Activated CD4-positive, alpha-beta T cell treated with anti-CD3 and anti-CD28 coated beads, Interleukin-2, Interleukin-4, amounts not matched to agents 100 ng/mL and 50 ng/mL, durations not matched to agents 16 hours and 8 hours (primary cell): Measurements from ENCODE around the gene SH3D19.

Experiments used
- DNase-seq: peaks from one replicate; pipeline ENCODE4 v3.0.0-alpha.2; 2020; ENCODE audit warnings: low spot score

The SH3D19 gene

GRCh38 chr4:151193414-151193813 lies 132.0 kb downstream of the SH3D19 start:
- DNase-seq = no peak

DNA sequence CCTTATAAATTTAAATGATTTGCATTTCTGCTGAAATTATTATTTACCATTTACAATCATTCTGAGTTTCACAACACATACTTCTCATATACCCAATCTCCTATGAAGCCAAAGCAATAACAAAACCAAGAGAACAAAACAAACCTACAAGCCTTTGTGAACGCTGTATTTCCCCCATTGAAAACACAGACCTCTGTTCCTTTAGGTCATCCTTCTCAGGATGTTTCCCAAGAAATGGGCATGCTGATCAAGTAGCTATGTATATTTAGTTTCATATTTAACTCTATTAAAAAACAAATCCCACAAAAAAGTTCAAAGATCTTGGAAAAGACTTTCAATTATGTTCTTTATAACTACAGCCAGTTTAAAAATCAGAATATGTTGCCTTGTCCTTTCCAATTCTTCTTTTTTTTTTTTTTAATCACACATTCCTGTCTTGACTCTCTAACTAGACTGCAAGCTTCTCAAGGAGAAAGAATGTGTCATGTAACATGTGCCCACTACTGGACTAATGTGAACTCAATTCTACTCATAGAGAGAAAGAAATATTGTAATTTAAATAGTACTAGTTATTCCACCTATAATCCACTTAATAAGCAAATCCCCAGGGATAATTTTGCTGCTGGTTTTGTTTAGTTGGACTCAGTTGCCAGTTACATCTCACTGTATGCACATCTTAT lies 132.7 kb downstream of the SH3D19 start:
- no peak for DNase-seq

DNA sequence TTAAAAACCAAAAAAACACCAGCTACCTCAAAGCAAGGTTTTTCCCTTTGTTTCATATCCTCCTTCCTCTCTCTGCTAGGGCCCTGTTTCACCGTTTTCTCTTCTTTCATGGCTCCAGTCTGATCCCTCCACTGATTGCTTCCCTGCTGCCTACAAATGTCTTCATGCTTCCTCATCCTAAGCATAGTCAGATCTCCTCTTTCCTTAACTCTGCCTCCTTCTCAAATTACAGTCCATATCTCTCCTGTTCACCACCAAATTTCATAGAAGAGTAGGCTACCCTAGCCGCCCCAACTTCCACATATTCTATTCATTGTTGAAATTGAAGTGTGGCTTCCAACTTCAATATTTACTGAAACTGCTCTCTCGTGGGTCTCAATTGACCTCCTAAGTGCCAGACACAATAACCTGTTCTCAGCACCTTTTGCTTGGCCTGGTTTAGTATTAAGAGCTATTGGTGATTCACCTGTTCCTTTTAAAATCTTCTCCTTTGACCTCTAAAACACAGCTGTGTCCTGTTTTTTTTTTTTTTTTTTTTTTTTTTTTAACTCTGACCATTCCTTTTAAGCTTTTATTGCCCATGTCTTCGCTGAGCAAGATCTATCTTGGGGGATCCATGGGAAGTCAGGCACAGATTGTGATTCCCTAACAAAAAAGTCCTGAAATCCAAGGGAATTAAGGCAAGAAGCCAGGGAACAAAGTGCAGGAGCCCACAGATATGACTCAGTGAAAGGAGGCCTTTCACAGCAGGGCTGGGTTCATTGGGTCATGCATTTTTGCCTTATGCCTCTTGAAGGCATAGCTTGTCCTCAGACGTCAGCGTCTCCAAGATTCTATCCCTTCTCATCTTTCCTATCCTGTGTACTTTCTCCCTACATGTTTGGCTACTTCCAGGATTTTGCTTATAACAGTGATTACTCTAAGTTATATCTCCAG lies 140.6 kb downstream of the SH3D19 start:
- no peak for DNase-seq

GRCh38 chr4:151182455-151182996 lies 142.9 kb downstream of the SH3D19 start:
- DNase-seq = no peak

GRCh38 chr4:151176685-151177084 lies 148.7 kb downstream of the SH3D19 start:
- no peak for DNase-seq

DNA sequence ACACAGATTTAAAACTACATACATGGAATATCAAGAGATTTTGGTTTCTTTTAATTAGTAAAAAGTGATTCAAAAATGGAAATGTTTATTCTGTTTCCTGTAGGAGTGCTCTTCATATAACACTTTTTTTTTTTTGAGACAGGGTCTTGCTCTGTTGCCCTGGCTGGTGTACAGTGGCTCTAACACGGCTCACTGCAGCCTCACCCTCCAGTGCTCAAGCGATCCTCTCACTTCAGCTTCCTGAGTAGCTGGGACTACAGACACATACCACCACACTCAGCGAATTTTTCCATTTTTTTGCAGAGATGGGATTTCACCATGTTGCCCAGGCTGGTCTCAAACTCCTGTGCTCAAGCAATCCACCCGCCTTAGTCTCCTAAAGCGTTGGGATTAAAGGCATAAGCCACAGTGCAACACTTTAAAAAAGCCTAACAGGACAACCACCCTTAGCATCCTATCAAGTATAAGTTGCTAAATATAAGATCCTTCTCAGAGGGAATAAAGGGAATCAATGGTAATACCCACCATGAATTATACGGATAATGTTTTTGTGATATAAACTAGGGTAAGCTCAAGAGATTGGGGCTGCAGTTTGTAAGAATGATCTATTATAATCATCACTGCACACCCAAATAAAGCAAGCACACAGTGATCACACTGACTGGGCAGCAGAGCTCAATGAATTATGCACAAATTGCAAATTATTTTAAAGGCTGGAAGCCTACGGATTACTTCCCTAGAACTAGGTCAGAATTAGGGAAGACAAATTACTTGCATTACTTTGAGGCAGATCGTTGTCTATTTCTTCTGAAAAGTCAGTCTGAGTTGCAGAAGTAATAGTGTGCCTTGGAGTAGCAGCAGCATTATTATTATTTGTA lies 149.4 kb downstream of the SH3D19 start:
- no peak for DNase-seq

DNA sequence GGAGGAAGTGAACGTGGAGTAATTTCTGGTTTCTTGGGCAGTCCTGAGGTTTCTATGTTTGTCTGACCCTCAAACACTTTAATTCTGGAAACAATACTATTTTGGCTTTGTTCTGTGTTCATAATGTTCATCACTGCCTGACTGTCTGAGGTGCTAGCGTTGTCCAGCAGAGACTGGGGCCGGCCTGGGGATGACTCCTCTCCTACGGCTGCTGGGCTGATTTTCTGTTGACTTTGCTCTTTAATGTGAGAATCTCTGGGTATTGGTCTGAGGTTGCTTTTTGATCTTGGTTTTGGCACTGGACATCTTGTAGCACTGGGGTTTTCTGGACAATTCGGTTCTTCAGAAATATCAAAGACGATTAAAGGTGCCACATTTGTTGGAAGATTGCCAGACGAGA lies 150.2 kb downstream of the SH3D19 start:
- no peak for DNase-seq

DNA sequence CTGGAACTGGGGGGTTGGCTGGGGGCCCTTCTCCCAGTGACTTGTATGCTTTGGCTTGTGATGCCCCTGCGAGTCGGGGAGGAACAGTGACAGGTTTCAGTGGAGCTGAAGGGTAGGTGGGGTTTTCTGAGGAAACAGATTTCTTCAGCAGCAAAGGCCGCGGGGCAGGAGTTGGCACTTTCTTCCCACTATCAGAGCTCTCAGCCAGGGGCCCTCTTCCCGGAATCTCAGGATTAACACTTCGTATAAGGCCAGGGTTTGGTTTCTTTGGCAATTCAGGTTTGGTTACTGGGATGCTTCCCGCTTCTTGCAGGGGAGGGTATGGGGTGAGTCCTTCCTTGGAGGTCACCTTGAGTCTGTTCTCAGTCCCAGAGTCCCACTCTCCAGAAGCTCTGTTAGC lies 150.6 kb downstream of the SH3D19 start:
- no peak for DNase-seq

GRCh38 chr4:151173871-151174270 lies 151.5 kb downstream of the SH3D19 start:
- DNase-seq = no peak

- no peak for DNase-seq
Observed at GRCh38 chr4:151169900-151170299, 155.5 kb downstream of the SH3D19 start.

DNA sequence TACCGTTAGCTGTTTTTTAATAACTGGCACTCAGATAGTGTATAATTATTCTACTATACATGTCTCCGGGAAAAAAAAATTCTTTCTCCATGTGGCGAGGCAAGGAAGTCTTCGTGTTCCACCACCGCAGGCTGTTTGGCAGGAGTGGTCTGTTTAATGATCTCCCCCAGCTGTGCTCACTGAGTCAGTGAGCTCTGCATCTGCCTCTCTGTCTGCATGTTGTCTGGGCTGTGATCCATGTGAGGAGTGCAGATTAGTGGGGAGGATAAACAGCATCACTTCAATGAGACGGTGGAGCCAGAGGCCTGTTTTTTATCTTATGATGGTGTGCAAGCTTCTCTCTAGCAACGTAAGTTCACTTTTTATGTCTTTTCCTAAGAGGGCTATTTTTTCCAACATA lies 156.2 kb downstream of the SH3D19 start:
- DNase-seq = no peak

DNA sequence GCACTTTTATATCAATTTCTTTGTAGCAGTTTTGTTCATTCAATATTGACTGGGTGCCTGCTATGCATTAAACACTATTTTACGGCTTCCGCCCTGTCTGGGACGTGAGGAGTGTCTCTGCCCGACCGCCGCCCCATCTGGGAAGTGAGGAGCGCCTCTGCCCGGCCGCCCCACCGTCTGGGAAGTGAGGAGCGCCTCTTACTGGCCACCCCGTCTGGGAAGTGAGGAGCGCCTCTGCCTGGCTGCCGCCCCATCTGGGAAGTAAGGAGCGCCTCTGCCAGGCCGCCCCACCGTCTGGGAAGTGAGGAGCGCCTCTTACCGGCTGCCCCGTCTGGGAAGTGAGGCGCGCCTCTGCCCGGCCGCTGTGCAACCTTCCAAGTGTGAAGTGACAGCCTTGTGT lies 157.8 kb downstream of the SH3D19 start:
- no peak for DNase-seq

- no peak for DNase-seq
Observed at GRCh38 chr4:151166636-151167035, 158.8 kb downstream of the SH3D19 start.

- DNase-seq = no peak
Observed at GRCh38 chr4:151165205-151166000, 160.0 kb downstream of the SH3D19 start.

GRCh38 chr4:151163855-151164254 lies 161.6 kb downstream of the SH3D19 start:
- no peak for DNase-seq

DNA sequence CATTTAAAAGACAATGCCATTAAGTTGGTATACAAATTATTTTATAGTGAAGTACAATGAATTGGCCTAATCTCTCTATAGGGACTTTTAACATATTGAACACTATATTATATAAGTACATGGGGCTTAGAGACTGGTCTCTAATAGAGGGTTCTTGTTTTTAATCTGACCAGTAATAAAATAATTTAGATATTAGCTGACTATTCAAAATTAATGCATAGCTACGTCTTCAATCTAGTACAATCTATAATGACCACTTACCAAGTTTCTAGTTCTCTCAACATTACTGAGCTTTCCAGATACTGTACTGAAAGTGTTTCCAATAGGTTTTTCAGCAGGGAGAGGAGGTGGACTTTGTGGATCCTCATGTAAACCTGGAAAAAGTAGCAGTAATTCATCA lies 166.4 kb downstream of the SH3D19 start:
- no peak for DNase-seq

DNA sequence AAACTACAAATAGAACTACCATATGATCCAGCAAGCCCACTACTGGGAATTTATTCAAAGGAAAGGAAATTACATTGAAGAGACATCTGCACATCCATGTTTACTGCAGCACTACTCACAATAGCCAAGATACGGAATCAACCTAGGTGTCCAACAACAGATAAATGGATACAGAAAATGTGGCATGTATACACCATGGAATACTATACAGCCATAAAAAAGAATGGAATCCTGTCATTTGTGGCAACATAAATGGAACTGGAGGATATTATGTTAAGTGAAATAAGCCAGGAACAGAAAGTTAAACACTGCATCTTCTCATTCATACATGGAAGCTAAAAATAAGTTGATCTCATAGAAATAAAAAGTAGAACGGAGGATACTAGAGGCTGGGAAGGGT lies 167.9 kb downstream of the SH3D19 start:
- no peak for DNase-seq

DNA sequence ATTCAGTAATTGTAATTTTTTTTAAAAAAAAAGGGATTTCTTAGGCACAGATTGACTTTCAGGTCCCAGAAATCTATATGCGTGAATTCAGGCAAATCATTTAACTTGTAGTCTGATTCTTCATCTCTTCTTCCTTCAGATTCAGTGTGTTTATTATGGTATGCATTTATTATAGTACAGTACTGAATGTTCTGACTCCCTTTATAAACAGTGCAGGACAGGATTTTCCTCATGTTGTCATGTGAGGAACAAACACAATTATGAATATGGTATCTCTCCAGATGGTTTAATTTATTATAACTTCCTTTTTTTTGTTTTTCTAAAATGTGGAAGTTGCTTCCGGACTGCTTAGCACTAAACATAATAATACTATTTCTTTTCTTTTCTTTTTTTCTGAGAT lies 171.8 kb downstream of the SH3D19 start:
- DNase-seq = no peak

- no peak for DNase-seq
Observed at GRCh38 chr4:151152028-151152427, 173.4 kb downstream of the SH3D19 start.

DNA sequence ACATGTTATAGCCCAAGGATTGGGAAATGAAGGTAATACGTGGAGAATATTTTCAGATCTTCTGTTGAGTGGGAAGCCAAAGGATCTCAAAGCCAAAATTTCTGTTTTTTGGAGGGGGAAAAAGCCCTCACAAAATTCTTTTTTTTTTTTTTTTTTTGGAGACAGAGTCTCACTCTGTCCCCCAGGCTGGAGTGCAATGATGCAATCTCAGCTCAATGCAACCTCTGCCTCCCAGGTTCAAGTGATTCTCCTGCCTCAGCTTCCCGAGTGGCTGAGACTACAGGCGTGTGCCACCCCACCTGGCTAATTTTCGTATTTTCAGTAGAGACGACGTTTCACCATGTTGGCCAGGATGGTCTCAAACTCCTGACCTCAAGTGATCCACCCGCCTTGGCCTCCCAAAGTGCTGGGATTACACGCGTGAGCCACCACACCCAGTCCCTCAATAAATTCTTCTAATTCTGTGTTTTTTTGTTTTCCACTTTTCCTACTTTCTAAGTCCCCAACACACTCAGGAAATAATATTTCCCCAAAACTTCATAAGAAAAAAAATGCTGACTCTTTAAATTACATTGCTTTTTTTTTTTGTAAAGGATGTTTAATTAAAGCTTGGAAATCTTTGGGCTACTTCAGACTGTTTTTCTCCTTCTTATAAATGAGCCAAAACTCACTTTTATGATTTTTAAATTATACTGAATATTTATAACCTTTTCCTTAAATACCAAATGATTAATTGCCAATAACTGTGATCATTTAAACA lies 174.4 kb downstream of the SH3D19 start:
- no peak for DNase-seq

DNA sequence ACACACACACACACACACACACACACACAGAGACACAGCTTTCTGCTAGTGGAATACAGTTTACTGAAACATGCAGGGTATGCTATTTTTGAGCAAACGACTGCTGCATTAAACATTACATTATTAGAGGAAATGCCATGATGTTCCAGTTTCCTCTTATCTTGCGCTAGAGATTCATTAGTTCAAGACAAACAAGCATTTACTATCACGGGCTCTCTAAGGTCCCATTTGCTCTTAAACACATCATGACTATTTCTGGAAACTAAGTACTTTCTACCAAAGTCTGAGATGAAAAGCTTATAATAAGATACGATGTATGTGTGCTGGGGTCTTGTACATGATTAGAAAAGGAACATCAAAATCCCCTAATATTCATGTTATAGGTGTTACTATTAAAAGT lies 177.1 kb downstream of the SH3D19 start:
- no peak for DNase-seq
